ENCODE data around the gene PALB2.

DNA sequence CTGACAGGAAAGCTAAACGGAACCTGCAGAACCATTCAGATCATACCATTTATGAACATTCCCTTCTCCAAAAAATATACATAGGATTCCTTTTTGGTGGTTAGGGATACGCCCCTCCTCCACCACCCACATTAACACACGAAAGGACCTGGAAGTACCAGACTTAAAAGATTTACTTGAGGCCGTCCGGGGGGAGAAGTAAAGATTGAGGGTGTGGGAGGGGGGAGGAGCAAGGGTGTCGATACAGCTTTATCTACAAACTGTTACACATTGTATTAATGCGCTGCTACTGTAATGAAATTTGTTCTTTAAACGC, 537 bp downstream of the PALB2 start:
- no peak for TF ChIP-seq EZH2 (IDR thresholded peaks at IDR 0.05; ENCODE audit: borderline replicate concordance)
- TF ChIP-seq, protein P1, sequence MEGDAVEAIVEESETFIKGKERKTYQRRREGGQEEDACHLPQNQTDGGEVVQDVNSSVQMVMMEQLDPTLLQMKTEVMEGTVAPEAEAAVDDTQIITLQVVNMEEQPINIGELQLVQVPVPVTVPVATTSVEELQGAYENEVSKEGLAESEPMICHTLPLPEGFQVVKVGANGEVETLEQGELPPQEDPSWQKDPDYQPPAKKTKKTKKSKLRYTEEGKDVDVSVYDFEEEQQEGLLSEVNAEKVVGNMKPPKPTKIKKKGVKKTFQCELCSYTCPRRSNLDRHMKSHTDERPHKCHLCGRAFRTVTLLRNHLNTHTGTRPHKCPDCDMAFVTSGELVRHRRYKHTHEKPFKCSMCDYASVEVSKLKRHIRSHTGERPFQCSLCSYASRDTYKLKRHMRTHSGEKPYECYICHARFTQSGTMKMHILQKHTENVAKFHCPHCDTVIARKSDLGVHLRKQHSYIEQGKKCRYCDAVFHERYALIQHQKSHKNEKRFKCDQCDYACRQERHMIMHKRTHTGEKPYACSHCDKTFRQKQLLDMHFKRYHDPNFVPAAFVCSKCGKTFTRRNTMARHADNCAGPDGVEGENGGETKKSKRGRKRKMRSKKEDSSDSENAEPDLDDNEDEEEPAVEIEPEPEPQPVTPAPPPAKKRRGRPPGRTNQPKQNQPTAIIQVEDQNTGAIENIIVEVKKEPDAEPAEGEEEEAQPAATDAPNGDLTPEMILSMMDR (IDR thresholded peaks at IDR 0.05; ENCODE audit: poor library complexity): no peak
